ENCODE results near the gene CYP51A1.
"Not testable (repeated sequence)": the region's sequence is repeated elsewhere in the genome, so short reads cannot be mapped to it uniquely, and the experiment has no call there.

CYP51A1 gene

GRCh38 chr7:92134271-92135051 is at the start of gene CYP51A1:
Gene CYP51A1 (minus strand): TSS chr7:92134477. CDS start chr7:92134364, 113 bp downstream.
- peak; percentile 87 to 90 for DNase-seq (ENCODE audit: low read depth in 2 of 2)

- DNase-seq (ENCODE audit: low read depth in 2 of 2), result peak; percentile 76 to 87
Observed at GRCh38 chr7:92178928-92179924, 44.9 kb upstream of the CYP51A1 start, which contains the start of gene LRRD1. Gene LRRD1 (minus strand): TSS chr7:92179142. CDS start chr7:92165202, 13,940 bp downstream.

DNA sequence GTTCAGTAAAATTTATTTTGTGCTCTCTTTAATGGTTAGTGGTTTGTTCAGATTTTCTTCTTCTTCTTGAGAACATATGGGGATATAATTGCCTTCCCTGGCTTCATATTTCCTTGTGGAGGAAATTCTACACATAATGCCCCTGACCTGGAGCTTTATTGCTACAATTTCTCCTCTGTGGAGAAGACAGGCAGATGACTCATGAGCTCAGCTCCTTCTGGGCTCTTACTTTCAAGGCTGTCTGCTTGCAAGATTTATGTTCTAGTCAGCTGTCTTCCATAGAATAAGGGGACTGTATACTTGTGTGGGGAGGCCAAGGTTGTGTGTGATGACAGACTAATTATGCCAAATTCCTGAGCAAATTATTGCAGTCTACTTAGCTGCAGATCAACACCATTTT is 43.1 kb upstream of the CYP51A1 start:
- DNase-seq (ENCODE audit: low read depth in 2 of 2), result no peak

DNA sequence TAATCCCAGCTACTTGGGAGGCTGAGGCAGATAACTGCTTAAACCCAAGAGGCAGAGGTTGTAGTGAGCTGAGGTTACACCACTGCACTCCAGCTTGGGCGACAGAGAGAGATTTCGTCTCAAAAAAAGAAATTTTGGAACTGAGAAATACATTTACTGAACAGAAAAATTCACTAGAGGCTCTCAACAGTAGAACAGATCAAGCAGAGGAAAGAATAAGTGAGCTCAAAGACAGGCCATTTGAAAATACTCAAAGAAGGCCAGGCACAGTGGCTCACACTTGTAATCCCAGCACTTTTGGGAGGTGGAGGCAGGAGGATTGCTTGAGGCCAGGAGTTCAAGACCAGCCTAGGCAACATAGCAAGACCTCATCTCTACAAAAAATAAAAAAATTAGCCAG is 35.3 kb upstream of the CYP51A1 start:
- not testable (repeated sequence) for DNase-seq (ENCODE audit: low read depth in 2 of 2)

DNA sequence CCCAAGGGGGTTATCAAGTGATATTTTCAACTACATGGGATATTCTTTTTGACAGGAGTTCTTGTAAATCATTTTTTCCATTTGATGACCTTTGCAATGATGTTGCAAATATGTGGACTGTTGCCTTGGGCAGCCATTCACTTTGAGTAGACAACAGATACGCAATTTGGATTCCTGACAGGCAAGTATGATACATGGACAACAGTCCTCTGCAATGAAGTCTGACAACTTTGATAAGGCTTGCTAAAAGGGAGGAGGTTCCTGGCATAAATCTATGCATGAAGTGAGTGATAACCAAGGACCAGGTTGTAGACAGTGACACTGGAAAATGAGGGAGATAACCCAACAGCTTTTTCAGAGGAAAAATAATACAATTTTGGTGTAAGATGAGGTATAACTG is 27.0 kb upstream of the CYP51A1 start:
- DNase-seq (ENCODE audit: low read depth in 2 of 2), result no peak

GRCh38 chr7:92158660-92159575 is 24.6 kb upstream of the CYP51A1 start:
- no peak for DNase-seq (ENCODE audit: low read depth in 2 of 2)

- DNase-seq (ENCODE audit: low read depth in 2 of 2), result no peak
Observed at GRCh38 chr7:92156990-92157389, 22.7 kb upstream of the CYP51A1 start.

GRCh38 chr7:92155108-92155739 is 20.9 kb upstream of the CYP51A1 start:
- no peak for DNase-seq (ENCODE audit: low read depth in 2 of 2)

- no peak for DNase-seq (ENCODE audit: low read depth in 2 of 2)
Observed at GRCh38 chr7:92150450-92151017, 16.3 kb upstream of the CYP51A1 start.

DNA sequence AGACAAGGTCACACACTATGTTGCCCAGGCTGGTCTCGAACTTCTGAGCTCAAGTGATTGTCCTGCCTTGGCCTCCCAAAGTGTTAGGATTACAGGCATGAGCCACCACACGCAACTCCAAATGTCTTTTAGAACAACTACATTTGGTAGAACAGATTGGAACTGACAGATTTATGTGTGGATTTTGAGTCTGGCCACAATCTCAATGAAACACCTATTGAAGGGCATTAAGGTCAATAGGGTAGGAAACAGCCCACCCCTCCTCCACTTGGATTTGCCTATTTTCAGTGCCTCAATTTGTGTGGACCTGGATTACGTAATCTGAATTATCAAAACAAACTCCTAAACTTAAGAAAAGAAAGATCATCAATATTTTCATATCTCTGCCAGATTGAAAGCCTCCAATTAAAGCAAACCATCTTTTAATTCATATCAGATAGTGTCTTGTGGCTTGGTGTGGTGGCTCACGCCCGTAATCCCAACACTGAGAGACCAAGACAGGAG is 15.5 kb upstream of the CYP51A1 start:
- no peak for DNase-seq (ENCODE audit: low read depth in 2 of 2)

GRCh38 chr7:92143192-92143880 is 9.1 kb upstream of the CYP51A1 start:
- not testable (repeated sequence) for DNase-seq (ENCODE audit: low read depth in 2 of 2)

GRCh38 chr7:92142791-92143190 is 8.5 kb upstream of the CYP51A1 start:
- not testable (repeated sequence) for DNase-seq (ENCODE audit: low read depth in 2 of 2)

DNA sequence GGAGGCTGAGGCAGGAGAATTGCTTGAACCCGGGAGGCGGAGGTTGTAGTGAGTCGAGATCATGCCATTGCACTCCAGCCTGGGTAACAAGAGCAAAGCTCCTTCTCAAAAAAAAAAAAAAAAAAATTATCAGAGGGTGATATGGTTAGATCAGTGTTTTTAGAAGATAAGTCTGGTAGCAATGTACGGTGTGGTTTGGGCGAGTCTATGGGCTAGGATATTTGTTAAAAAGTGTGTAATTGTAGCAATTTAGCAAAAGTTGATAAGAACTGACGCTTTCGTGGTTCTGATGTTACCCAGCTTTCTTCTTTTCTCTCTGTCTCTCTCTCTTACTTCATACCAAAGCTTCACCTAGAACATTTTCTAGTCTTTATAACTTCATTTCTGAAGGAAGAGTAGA is 6.9 kb upstream of the CYP51A1 start:
- DNase-seq (ENCODE audit: low read depth in 2 of 2), result no peak

DNA sequence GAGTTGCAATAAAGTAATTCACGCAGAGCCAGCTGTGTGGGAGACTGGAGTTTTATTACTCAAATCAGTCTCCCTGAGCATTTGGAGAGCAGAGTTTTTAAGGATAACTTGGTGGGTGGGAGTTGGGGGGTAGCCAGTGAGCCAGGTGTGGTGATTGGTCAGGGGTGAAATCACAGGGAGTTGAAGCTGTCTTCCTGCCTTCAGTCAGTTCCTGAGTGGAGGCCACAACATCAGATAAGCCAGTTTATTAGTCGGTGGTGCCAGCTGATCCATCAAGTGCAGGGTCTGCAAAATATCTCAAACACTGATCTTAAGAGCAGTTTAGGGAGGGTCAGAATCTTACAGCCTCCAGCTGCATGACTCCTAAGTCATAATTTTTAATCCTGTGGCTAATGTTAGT is 3.3 kb upstream of the CYP51A1 start:
- no peak for DNase-seq (ENCODE audit: low read depth in 2 of 2)

- no peak for DNase-seq (ENCODE audit: low read depth in 2 of 2)
Observed at GRCh38 chr7:92135052-92135889, 994 bp upstream of the CYP51A1 start.

- DNase-seq (ENCODE audit: low read depth in 2 of 2), result peak; percentile 37 to 45
Observed at GRCh38 chr7:92133737-92134270, 473 bp downstream of the CYP51A1 start.

GRCh38 chr7:92133133-92133736 is 1.0 kb downstream of the CYP51A1 start:
- no peak for DNase-seq (ENCODE audit: low read depth in 2 of 2)

- no peak for DNase-seq (ENCODE audit: low read depth in 2 of 2)
Observed at GRCh38 chr7:92131764-92132330, 2.4 kb downstream of the CYP51A1 start.

Measured in stimulated activated CD4-positive, alpha-beta T cell treated with anti-CD3 and anti-CD28 coated beads, Interleukin-12 subunit alpha, Interleukin-12 subunit beta, amount 100 ng/mL, for 24 hours (primary cell).